Peyer's patch (tissue), 4 donors: Measurements from ENCODE around the gene GRK2.
"Not testable (repeated sequence)": the region's sequence is repeated elsewhere in the genome, so short reads cannot be mapped to it uniquely, and the experiment has no call there.

Experiments
- CTCF ChIP-seq, 6 experiments: fragments of 450-650 bp in 4 of 6; fragments of 200-600 bp in 2 of 6; sonication (generic) in 1 of 6; IDR thresholded peaks; one replicate each; pipeline ENCODE4 v1.5.1; 2017 to 2019; ENCODE audit warnings: antibody characterized with exemption in 6 of 6, mild to moderate bottlenecking in 3 of 6, moderate library complexity in 1 of 6
- POLR2A ChIP-seq, 2 donors: fragments of 450-650 bp; IDR thresholded peaks; one replicate each; pipeline ENCODE4 v1.5.1; 2017; ENCODE audit warnings: antibody characterized with exemption in 2 of 2, mild to moderate bottlenecking in 2 of 2, moderate library complexity in 2 of 2

GRCh38 chr11:67318876-67319275 lies 52.6 kb downstream of the GRK2 start:
- TF ChIP-seq POLR2A, CTCF (IDR thresholded peaks at IDR 0.05): not testable (repeated sequence)
